HG03045 (cell line): Measurements from ENCODE around the gene MIR17HG.

Experiments
- ATAC-seq: cut with Tn5 transposase; IDR thresholded peaks from one replicate; pipeline ENCODE4 v1.9.1; 2021; ENCODE audit warnings: mild to moderate bottlenecking, moderate library complexity; ENCODE audit not compliant: unreplicated experiment

The MIR17HG gene

GRCh38 chr13:91368101-91368500 is 20.6 kb downstream of the MIR17HG start:
- ATAC-seq, result no peak

GRCh38 chr13:91368676-91369440 is 21.4 kb downstream of the MIR17HG start:
- no peak for ATAC-seq

- ATAC-seq, result no peak
Measured at GRCh38 chr13:91369441-91369831, 21.9 kb downstream of the MIR17HG start.

GRCh38 chr13:91370501-91370900 is 23.0 kb downstream of the MIR17HG start:
- no peak for ATAC-seq

GRCh38 chr13:91372911-91373310 is 25.4 kb downstream of the MIR17HG start:
- ATAC-seq, result no peak

- ATAC-seq, result peak; percentile 93
Measured at GRCh38 chr13:91375116-91375729, 27.7 kb downstream of the MIR17HG start.

- no peak for ATAC-seq
Measured at GRCh38 chr13:91381371-91381770, 33.9 kb downstream of the MIR17HG start.

GRCh38 chr13:91383836-91384235 is 36.3 kb downstream of the MIR17HG start:
- no peak for ATAC-seq

GRCh38 chr13:91384896-91385295 is 37.4 kb downstream of the MIR17HG start:
- no peak for ATAC-seq

GRCh38 chr13:91389186-91389585 is 41.7 kb downstream of the MIR17HG start:
- ATAC-seq, result no peak

- ATAC-seq, result no peak
Measured at GRCh38 chr13:91397595-91397994, 50.1 kb downstream of the MIR17HG start.

- ATAC-seq, result peak; percentile 97
Measured at GRCh38 chr13:91398413-91399188, 51.1 kb downstream of the MIR17HG start, which contains the start of gene GPC5. Gene GPC5, plus strand, starts transcription at chr13:91398621.

- peak; percentile 30 for ATAC-seq
Measured at GRCh38 chr13:91399189-91400062, 51.9 kb downstream of the MIR17HG start.

GRCh38 chr13:91400063-91400399 is 52.5 kb downstream of the MIR17HG start:
- no peak for ATAC-seq

- ATAC-seq, result no peak
Measured at GRCh38 chr13:91400671-91401070, 53.2 kb downstream of the MIR17HG start.

GRCh38 chr13:91401920-91402319 is 54.4 kb downstream of the MIR17HG start:
- ATAC-seq, result no peak
